Measurements from ENCODE around the gene ROBO2.

ROBO2 gene

GRCh38 chr3:77048186-77048585, 8.3 kb downstream of the ROBO2 start:
- DNase-seq (ENCODE audit: low spot score): no peak
- in situ Hi-C loops (cut with MboI; ENCODE audit: low sequenced_read_pairs, unreplicated experiment): no loop called here
- no peak for TF ChIP-seq CTCF (IDR thresholded peaks at IDR 0.05; ENCODE audit: borderline replicate concordance, control extremely low read depth, extremely low read depth, insufficient read depth, missing control alignments)

GRCh38 chr3:77051591-77051990, 11.7 kb downstream of the ROBO2 start:
- in situ Hi-C loops (cut with MboI; ENCODE audit: low sequenced_read_pairs, unreplicated experiment): no loop called here
- no peak for DNase-seq (ENCODE audit: low spot score)
- no peak for TF ChIP-seq CTCF (IDR thresholded peaks at IDR 0.05; ENCODE audit: borderline replicate concordance, control extremely low read depth, extremely low read depth, insufficient read depth, missing control alignments)

- in situ Hi-C loops (cut with MboI; ENCODE audit: low sequenced_read_pairs, unreplicated experiment): no loop called here
- TF ChIP-seq CTCF (IDR thresholded peaks at IDR 0.05; ENCODE audit: borderline replicate concordance, control extremely low read depth, extremely low read depth, insufficient read depth, missing control alignments): no peak
- DNase-seq (ENCODE audit: low spot score): no peak
Measured at GRCh38 chr3:77052051-77052501, 12.2 kb downstream of the ROBO2 start.

GRCh38 chr3:77052733-77053670, 13.1 kb downstream of the ROBO2 start:
- no peak for TF ChIP-seq CTCF (IDR thresholded peaks at IDR 0.05; ENCODE audit: borderline replicate concordance, control extremely low read depth, extremely low read depth, insufficient read depth, missing control alignments)
- DNase-seq (ENCODE audit: low spot score): no peak
- in situ Hi-C loops (cut with MboI; ENCODE audit: low sequenced_read_pairs, unreplicated experiment): no loop called here

- no peak for TF ChIP-seq CTCF (IDR thresholded peaks at IDR 0.05; ENCODE audit: borderline replicate concordance, control extremely low read depth, extremely low read depth, insufficient read depth, missing control alignments)
- in situ Hi-C loops (cut with MboI; ENCODE audit: low sequenced_read_pairs, unreplicated experiment): no loop called here
- no peak for DNase-seq (ENCODE audit: low spot score)
Measured at GRCh38 chr3:77053795-77054194, 13.9 kb downstream of the ROBO2 start.

- no peak for TF ChIP-seq CTCF (IDR thresholded peaks at IDR 0.05; ENCODE audit: borderline replicate concordance, control extremely low read depth, extremely low read depth, insufficient read depth, missing control alignments)
- in situ Hi-C loops (cut with MboI; ENCODE audit: low sequenced_read_pairs, unreplicated experiment): no loop called here
- no peak for DNase-seq (ENCODE audit: low spot score)
Measured at GRCh38 chr3:77055841-77056341, 16.0 kb downstream of the ROBO2 start.
